ENCODE data around the gene SLC46A3.

Gene SLC46A3

DNA sequence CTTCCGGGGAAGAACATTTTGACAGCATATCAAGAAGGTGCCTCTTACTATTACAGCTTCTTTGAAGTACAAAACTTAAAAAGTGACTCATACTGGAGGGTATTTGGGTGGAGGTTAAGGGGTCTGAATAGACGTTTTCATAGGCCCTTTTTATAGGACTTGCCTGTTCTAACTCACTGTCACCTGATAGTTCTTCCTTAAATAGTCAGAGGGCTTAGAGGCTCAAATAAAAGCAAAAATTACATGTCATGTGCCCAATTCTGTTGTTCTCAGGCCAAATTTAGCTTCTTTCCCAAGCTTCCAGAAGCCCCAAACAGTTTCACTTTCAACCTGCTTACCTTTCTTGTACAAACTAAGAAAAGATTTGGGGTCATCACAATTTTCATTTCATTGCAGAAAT, 16.1 kb upstream of the SLC46A3 start:
- no peak overlapping the region for H3K4me3 ChIP-seq (ENCODE audit: low read depth, low read length)
- TF ChIP-seq, protein P1, sequence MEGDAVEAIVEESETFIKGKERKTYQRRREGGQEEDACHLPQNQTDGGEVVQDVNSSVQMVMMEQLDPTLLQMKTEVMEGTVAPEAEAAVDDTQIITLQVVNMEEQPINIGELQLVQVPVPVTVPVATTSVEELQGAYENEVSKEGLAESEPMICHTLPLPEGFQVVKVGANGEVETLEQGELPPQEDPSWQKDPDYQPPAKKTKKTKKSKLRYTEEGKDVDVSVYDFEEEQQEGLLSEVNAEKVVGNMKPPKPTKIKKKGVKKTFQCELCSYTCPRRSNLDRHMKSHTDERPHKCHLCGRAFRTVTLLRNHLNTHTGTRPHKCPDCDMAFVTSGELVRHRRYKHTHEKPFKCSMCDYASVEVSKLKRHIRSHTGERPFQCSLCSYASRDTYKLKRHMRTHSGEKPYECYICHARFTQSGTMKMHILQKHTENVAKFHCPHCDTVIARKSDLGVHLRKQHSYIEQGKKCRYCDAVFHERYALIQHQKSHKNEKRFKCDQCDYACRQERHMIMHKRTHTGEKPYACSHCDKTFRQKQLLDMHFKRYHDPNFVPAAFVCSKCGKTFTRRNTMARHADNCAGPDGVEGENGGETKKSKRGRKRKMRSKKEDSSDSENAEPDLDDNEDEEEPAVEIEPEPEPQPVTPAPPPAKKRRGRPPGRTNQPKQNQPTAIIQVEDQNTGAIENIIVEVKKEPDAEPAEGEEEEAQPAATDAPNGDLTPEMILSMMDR (IDR thresholded peaks at IDR 0.05; ENCODE audit: low read depth, low read length) = no peak
- in situ Hi-C loops (cut with HindIII; ENCODE audit: low sequenced_read_pairs) = no loop called here
- no peak for DNase-seq (ENCODE audit: low read depth, low spot score)

DNA sequence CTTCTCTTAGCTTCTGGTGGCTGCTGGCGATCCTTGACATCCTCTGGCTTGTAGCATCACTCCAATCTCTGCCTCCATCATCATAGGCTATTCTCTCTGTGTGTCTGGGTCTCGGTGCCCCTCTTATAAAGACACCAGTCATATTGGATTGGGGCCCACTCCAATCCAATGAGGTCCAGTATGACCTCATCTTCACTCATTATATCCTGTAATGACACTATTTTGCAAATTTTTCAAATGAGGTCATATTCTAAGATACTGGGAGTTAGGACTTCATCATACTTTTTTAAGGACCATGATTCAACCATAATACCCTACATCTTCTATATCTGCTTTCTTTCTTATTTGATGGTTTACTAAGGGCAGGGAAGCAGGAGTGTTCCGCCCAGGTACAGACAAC, 12.0 kb upstream of the SLC46A3 start:
- H3K4me3 ChIP-seq (ENCODE audit: low read depth, low read length) = no peak overlapping the region
- DNase-seq (ENCODE audit: low read depth, low spot score) = no peak
- in situ Hi-C loops (cut with HindIII; ENCODE audit: low sequenced_read_pairs) = no loop called here
- TF ChIP-seq, protein P1 (IDR thresholded peaks at IDR 0.05; ENCODE audit: low read depth, low read length) = no peak

DNA sequence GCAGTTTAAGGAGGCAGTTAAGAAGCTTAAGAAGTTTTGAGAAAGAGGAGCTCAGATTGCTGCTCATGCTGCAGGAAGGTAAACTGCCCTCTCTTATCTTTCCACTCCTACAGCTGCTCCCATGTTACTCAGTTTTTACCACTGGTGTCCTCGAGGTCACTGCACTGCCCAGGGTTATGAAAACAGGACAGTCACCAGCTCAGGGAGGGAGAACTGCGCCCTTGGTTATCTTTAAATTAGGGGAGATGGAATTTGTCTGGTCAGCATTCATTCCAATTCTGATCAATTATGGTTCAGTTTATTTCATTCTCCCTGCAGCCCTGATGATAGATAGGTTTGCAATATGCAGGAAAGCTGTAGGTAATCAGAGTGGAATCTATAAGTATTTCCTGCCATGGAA, 10.8 kb upstream of the SLC46A3 start:
- in situ Hi-C loops (cut with HindIII; ENCODE audit: low sequenced_read_pairs) = no loop called here
- no peak for DNase-seq (ENCODE audit: low read depth, low spot score)
- TF ChIP-seq, protein P1 (IDR thresholded peaks at IDR 0.05; ENCODE audit: low read depth, low read length) = no peak
- no peak overlapping the region for H3K4me3 ChIP-seq (ENCODE audit: low read depth, low read length)

DNA sequence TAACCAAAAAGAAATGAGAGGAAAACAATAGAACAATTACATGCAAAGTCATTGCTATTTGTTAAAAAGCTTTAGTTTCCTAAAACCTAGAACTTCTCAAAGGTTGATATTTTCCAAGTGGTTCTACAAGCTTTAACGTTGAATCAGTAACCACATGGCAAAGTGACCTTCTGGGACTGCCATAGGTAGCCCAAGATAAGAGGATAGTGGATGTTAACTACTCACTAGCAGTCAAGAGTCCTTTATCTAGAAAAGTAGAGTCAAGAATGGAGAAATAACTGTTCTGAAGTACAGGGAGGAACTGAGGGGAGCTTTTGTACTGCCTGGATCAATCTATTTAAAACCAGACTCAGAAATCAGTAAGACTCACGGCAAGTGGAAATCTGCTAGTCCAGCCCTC, 9.9 kb upstream of the SLC46A3 start:
- no peak overlapping the region for H3K4me3 ChIP-seq (ENCODE audit: low read depth, low read length)
- TF ChIP-seq, protein P1 (IDR thresholded peaks at IDR 0.05; ENCODE audit: low read depth, low read length) = no peak
- in situ Hi-C loops (cut with HindIII; ENCODE audit: low sequenced_read_pairs) = no loop called here
- no peak for DNase-seq (ENCODE audit: low read depth, low spot score)

DNA sequence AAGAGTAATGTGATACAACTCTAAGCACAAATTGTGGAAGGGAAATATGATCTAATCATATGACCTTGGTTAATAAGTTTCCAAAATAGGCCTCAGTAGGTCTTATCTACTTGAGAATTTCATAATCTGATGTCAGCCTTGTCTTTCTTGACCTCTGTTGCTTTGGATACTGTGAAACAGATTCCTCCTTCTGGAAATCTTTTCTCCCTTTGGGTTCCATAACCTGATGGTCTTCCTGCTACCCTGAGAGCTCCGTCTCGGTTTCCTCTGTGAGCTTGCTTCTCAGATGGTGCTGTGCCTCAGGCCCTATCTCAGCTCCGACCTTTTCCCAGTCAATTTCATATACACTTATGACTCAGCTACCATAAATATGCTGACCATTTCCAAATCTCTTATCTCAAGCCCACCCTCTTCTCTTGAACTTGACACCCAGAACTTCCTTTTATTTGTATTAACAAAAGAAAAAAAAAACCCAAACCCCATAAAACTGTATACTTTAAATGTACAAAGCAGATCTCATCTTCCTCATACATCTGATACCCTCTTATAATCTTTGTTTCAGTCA, 6.4 kb upstream of the SLC46A3 start:
- in situ Hi-C loops (cut with HindIII; ENCODE audit: low sequenced_read_pairs) = no loop called here
- TF ChIP-seq, protein P1 (IDR thresholded peaks at IDR 0.05; ENCODE audit: low read depth, low read length) = no peak
- DNase-seq (ENCODE audit: low read depth, low spot score) = no peak
- H3K4me3 ChIP-seq (ENCODE audit: low read depth, low read length) = no peak overlapping the region

DNA sequence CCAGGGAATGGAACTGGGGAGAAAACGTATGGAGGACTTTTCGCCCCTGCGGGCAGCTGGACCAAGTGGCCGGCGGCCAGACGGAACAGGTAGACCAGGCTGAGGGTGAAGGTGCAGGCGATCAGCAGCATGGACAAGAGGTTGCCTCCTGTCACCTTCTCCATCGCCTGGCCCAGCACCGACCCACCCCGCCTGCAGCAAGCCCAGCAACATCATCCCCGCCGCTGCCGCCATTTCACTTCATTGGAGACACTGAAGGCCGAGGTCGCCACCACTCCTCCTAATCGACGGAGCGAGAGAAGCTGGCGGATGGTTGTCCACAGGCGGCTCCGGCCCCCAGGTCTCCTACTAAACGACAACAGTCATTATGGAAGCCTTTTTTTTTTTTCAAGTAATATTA, 5.0 kb upstream of the SLC46A3 start:
- no peak overlapping the region for H3K4me3 ChIP-seq (ENCODE audit: low read depth, low read length)
- no peak for DNase-seq (ENCODE audit: low read depth, low spot score)
- in situ Hi-C loops (cut with HindIII; ENCODE audit: low sequenced_read_pairs) = no loop called here
- TF ChIP-seq, protein P1 (IDR thresholded peaks at IDR 0.05; ENCODE audit: low read depth, low read length) = no peak
